GM18507 (cell line): Measurements from ENCODE around the gene GJD4.

Source experiments
- DNase-seq: peaks from one replicate; pipeline ENCODE4 v3.0.0; 2011; ENCODE audit warnings: low read depth; ENCODE audit not compliant: insufficient read length; ENCODE audit errors: extremely low spot score
- FAIRE-seq: peaks from 2 replicates; lab custom pipeline; 2011; peaks lifted over from hg19 to GRCh38; lab: Jason Lieb, UNC

Gene GJD4

GRCh38 chr10:35605191-35605590, at the start of gene GJD4:
Gene GJD4, plus strand, starts transcription at chr10:35605341. Its CDS starts 227 bp downstream, at chr10:35605568.
- no peak for DNase-seq
- no peak for FAIRE-seq

- no peak for FAIRE-seq
These were observed 48.9 kb upstream of the GJD4 start for GRCh38 chr10:35555962-35556930.

GRCh38 chr10:35558276-35558675, 46.9 kb upstream of the GJD4 start:
- DNase-seq (no peak), FAIRE-seq (no peak)

More at GRCh38 chr10:35555962-35556930, 48.9 kb upstream of the GJD4 start:
- no peak for DNase-seq

- DNase-seq = no peak
- no peak for FAIRE-seq
These were observed 45.7 kb upstream of the GJD4 start for GRCh38 chr10:35559416-35559815.

- no peak for FAIRE-seq
- no peak for DNase-seq
These were observed 43.4 kb upstream of the GJD4 start for GRCh38 chr10:35561715-35562114.

GRCh38 chr10:35562427-35562826, 42.7 kb upstream of the GJD4 start:
- DNase-seq = no peak
- FAIRE-seq = no peak

- peak; percentile 45 for DNase-seq
- peak; percentile 75 for FAIRE-seq
These were observed 41.8 kb upstream of the GJD4 start for GRCh38 chr10:35563261-35563891.

- no peak for DNase-seq
- no peak for FAIRE-seq
These were observed 40.7 kb upstream of the GJD4 start for GRCh38 chr10:35564341-35564968.

GRCh38 chr10:35565602-35566081, 39.5 kb upstream of the GJD4 start:
- FAIRE-seq (no peak), DNase-seq (no peak)

- DNase-seq (no peak), FAIRE-seq (no peak)
These were observed 37.2 kb upstream of the GJD4 start for GRCh38 chr10:35567951-35568350.

GRCh38 chr10:35568483-35569015, 36.6 kb upstream of the GJD4 start:
- no peak for FAIRE-seq
- no peak for DNase-seq

- no peak for FAIRE-seq
- no peak for DNase-seq
These were observed 35.9 kb upstream of the GJD4 start for GRCh38 chr10:35569111-35569707.

GRCh38 chr10:35569836-35570235, 35.3 kb upstream of the GJD4 start:
- FAIRE-seq = no peak
- DNase-seq = no peak

GRCh38 chr10:35570397-35570796, 34.7 kb upstream of the GJD4 start:
- DNase-seq = no peak
- FAIRE-seq = no peak

GRCh38 chr10:35572583-35572982, 32.6 kb upstream of the GJD4 start:
- FAIRE-seq = no peak

GRCh38 chr10:35573796-35574195, 31.3 kb upstream of the GJD4 start:
- DNase-seq (no peak), FAIRE-seq (no peak)

More at GRCh38 chr10:35572583-35572982, 32.6 kb upstream of the GJD4 start:
- no peak for DNase-seq

- no peak for FAIRE-seq
These were observed 30.2 kb upstream of the GJD4 start for GRCh38 chr10:35574924-35575352.

GRCh38 chr10:35575640-35576039, 29.5 kb upstream of the GJD4 start:
- DNase-seq (no peak), FAIRE-seq (no peak)

More at GRCh38 chr10:35574924-35575352, 30.2 kb upstream of the GJD4 start:
- DNase-seq = no peak

- FAIRE-seq = no peak
- no peak for DNase-seq
These were observed 28.4 kb upstream of the GJD4 start for GRCh38 chr10:35576730-35577129.
